ENCODE measurements around the gene CNDP1.

CNDP1 gene

DNA sequence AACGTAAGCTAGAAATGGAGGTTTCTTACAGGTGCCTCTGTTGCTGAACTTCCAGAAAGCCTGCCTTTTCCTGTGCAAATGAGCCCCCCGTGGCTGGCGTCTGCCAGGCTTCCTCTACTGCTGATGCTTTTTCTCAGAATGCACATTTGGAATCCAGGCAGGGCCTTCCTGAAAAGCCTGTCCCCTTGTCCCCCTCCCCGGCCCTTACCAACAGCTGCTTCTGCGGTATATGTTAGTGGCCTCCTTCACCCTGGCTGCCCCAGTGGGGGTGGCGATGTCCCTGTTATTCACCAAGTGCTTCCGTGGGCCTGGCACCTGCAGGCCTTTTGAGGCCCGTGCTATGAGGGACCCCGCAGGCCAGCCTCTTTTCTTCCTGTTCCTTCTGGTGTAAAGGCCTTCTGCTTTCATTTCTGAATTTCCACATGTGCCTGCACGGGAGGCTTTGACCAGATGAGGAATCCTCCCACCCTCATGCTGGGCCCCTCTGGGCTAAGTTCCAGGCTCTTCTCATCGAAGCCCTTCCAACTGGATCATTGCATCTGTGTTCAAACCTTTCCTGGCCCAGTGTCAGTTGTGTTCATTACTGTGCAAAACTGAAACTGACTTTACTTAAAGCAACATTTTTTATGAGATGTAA lies 27.7 kb upstream of the CNDP1 start:
- DNase-seq (ENCODE audit: low read depth in 2 of 2), result no peak

DNA sequence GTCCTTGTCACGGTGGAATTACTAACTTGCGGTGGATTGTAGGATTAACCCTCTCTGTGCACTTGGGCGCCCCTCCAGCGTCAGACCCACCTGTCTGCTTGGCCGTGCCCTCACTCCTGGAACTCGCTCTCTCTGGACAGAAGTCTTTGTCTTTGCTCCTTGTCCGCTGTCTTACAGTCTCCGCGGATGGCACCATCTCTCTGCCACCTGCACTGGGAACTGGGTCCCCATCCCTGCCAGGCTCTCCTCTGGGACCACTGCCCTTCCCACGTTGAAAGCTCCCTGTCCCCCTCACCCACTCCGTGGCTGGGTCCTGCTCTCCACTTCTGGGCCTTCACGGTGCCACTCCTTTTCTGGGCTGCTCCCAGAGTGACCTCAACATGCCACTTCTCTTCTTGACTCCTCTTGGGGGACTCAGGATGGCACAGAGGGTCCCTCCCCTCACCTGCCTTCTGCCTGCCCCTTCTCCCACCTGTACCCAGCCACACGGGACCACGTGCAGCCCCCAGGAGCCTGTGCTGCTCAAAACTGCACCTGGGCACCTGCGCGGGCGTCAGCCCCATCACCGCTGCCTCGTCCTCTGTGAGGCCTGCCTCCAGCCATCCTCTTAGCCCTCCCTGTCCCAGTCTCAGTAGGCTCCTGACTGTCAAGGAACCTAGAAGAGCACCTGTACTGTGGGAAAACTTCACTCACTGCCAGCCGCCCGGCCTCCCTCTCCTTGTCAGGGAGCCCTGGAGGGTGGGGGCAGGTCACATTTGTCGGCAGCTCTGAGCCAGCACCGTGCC lies 27.0 kb upstream of the CNDP1 start:
- DNase-seq (ENCODE audit: low read depth in 2 of 2), result no peak

- no peak for DNase-seq (ENCODE audit: low read depth in 2 of 2)
Measured at GRCh38 chr18:74507927-74508326, 26.4 kb upstream of the CNDP1 start.

- DNase-seq (ENCODE audit: low read depth in 2 of 2), result no peak
Measured at GRCh38 chr18:74508366-74508765, 25.9 kb upstream of the CNDP1 start.

- DNase-seq (ENCODE audit: low read depth in 2 of 2), result no peak
Measured at GRCh38 chr18:74508821-74509225, 25.5 kb upstream of the CNDP1 start.

DNA sequence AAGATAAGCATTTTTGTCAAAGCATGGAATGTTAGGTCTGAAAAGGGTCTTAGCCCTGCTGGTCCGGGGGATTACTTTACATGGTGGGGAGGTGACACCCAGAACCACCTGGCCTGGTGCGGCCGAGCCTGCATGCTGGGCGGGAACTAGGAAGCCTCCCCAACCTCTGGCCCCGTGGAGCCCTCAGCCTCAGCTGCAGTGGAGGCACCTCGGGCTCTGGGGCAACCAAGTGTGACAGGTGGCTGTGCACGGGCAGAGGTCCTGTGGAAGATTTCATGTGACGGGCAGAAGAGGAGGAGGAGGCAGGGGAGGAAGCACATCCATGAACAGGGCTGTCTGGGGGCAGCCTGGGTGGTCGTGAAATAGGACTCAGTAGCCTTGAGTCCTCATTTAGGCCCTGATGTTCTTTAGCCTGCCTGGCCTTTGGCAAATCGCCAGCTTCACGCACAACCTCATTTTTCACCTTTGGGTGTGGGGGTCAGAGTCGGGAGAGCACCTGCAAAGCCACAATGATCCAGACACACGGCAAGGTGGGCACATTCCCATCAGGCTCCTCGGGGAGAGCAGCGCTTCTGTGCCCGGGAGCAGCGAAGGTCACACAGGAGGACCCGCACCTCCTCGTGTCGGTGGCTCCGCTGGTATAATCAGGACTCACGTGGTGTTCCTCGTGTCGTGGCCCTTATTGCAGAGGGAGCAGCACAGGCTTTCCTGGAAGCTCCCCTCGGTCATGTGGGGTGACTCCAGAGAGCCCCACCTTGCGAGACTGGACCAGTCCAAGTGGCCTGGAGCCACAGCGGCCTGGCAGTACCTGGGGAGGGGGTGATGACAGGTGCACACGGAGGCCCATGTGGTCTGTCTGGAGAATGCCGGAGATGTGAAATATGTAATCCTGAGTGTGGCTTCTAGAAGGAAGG lies 24.2 kb upstream of the CNDP1 start:
- no peak for DNase-seq (ENCODE audit: low read depth in 2 of 2)

- no peak for DNase-seq (ENCODE audit: low read depth in 2 of 2)
Measured at GRCh38 chr18:74510770-74511095, 23.6 kb upstream of the CNDP1 start.

DNA sequence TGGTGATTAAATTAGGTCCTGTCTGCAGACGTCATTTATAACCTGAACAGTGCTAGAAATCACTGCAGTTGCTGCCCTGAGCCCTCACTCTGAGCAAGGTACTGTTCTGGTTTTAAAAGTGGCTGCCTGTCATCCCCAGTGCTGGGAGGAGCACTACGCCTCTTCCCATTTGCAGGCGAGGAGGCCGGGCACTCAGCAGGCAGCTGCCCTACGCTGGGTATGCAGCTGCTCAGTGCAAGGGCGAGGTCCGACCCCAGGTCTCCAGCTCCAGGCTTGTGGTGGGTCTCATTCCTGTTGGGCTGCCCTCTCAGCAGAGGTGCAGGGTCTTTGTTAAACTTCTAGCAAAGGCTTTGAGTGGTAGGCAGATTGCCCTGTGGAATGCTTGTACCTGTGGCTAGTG lies 22.5 kb upstream of the CNDP1 start:
- no peak for DNase-seq (ENCODE audit: low read depth in 2 of 2)

- DNase-seq (ENCODE audit: low read depth in 2 of 2), result no peak
Measured at GRCh38 chr18:74512321-74513053, 21.8 kb upstream of the CNDP1 start.

GRCh38 chr18:74513149-74513882 lies 21.0 kb upstream of the CNDP1 start:
- no peak for DNase-seq (ENCODE audit: low read depth in 2 of 2)

GRCh38 chr18:74513883-74514205 lies 20.5 kb upstream of the CNDP1 start:
- DNase-seq (ENCODE audit: low read depth in 2 of 2), result no peak

GRCh38 chr18:74514860-74515495 lies 19.3 kb upstream of the CNDP1 start:
- no peak for DNase-seq (ENCODE audit: low read depth in 2 of 2)

GRCh38 chr18:74515620-74516231 lies 18.6 kb upstream of the CNDP1 start:
- no peak for DNase-seq (ENCODE audit: low read depth in 2 of 2)

- DNase-seq (ENCODE audit: low read depth in 2 of 2), result no peak
Measured at GRCh38 chr18:74516271-74517235, 17.7 kb upstream of the CNDP1 start.

GRCh38 chr18:74517236-74517630 lies 17.1 kb upstream of the CNDP1 start:
- DNase-seq (ENCODE audit: low read depth in 2 of 2), result no peak

DNA sequence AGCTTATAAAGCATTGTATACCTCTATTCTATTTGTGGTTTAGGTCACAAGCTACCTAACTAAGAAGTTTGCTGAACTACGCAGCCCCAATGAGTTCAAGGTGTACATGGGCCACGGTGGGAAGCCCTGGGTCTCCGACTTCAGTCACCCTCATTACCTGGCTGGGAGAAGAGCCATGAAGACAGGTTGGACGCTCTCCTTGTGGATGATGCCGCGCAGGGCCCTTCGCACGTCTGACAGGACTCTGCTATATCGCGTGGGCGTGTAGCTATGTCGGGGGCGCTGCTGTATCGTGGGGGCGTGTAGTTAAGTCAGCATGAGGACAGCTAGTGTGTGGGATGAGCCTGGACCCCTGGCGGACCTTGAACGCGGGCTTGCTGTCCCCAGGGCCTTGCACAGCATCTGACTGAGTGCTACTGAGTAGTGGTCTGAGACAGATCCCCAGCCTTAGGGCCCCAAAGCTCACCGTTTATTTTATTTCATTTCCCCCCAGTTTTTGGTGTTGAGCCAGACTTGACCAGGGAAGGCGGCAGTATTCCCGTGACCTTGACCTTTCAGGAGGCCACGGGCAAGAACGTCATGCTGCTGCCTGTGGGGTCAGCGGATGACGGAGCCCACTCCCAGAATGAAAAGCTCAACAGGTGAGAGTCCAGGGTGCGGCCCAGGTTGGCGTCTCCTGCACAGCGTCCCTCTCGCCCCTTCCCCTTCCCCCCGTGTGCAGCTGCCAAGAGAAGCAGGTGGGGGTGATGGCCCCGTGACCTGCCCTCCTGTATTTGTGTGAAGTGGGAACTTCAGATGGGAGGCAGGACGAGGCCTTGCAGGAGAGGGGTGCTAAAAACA lies 15.6 kb upstream of the CNDP1 start:
- DNase-seq (ENCODE audit: low read depth in 2 of 2), result no peak

DNA sequence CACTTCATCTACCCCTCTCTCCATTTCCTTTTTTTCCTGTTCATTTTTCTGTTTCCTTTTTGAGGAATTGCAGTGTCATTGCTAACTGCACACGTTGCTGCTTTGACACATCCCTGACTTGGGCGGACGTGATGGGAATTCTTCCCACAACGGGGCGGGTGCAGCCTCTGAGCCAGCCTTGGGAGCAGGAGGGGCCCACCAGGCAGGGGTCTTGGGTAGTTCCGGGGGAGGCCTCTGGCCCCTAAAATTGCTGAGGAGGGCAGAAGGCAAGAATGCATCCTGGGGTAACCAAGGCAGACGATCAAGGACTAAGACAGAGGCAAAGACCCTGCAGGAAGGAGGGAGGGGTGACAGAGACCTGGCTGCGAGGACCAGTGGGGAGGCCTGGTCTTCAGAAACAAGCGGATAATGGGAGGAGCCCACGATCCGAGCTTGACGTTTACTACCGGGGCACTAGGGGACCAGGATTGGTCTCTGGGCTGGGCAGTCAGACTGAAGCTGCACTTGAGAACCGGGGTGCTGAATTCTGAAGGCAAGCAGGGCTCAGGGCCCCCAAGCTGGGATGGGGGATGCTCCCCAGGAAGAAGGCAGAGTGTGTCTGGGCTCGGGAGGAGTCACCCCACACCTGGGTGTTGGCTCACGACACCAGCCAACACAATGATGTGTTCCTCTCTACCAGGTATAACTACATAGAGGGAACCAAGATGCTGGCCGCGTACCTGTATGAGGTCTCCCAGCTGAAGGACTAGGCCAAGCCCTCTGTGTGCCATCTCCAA lies 14.8 kb upstream of the CNDP1 start:
- DNase-seq (ENCODE audit: low read depth in 2 of 2), result no peak

Measured in activated CD8-positive, alpha-beta memory T cell treated with anti-CD3 and anti-CD28 coated beads for 4 hours (primary cell).